NCI-H2196 treated with DMSO at 0.1 percent for 48 hours (cell line): ENCODE measurements around the gene LMX1A.

Experiments used
- DNase-seq: peaks from one replicate; lab custom pipeline; 2025; ENCODE audit not compliant: unreplicated experiment; lab: John Stamatoyannopoulos, UW

Gene LMX1A

GRCh38 chr1:165169729-165170128 is 186.8 kb downstream of the LMX1A start:
- no peak for DNase-seq

GRCh38 chr1:165169028-165169427 is 187.5 kb downstream of the LMX1A start:
- DNase-seq, result no peak

- DNase-seq, result no peak
Measured at GRCh38 chr1:165168467-165168866, 188.0 kb downstream of the LMX1A start.

GRCh38 chr1:165162671-165163241 is 193.8 kb downstream of the LMX1A start:
- DNase-seq, result peak; percentile 87

- no peak for DNase-seq
Measured at GRCh38 chr1:165161130-165161529, 195.4 kb downstream of the LMX1A start.

- no peak for DNase-seq
Measured at GRCh38 chr1:165153182-165153581, 203.3 kb downstream of the LMX1A start.

GRCh38 chr1:165152727-165153126 is 203.8 kb downstream of the LMX1A start:
- DNase-seq, result peak; percentile 20

GRCh38 chr1:165152109-165152508 is 204.4 kb downstream of the LMX1A start:
- no peak for DNase-seq
